ENCODE results near the gene CTTN. TPM values are rescaled to one million over a fixed set of nuclear protein-coding genes. Genes with fewer than 3 reads are reported as not detected.

CTTN gene
- total and polyA plus RNA-seq, 2 of the 8 experiments (the other 6 are each of a cell fraction or from before 2014, with no cell fraction given): 84.6 to 216 TPM

DNA sequence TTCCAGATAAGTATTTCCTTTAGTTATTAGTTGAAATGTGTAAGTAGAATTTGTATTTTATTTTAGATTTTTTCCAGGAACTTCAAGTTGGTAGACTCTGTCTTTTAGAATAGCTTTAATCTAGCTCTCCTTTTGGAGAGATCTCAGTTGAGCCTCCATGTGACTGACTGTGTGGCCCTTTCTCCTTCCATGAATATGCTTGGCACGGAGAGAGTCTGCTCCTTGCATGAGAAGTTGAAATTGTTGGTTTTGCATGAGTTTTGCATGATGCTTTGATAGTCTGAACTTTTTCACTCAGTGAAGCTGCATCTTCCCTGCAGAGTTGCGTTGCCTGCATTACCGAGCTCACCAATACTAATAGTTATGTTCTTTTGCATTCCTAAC lies 32.8 kb upstream of the CTTN start:
- no peak overlapping the region for H2AK5ac ChIP-seq (ENCODE audit: low read depth, low read length)
- H4K20me1 ChIP-seq (replicated peaks in 1 of 2; ENCODE audit: control insufficient read depth in 1 of 2, insufficient read depth in 2 of 2, low read length in 2 of 2): peaks cover 4 to 6% of the 10 kb centered on the region in 2 experiments
- H3K79me1 ChIP-seq (ENCODE audit: low read depth, low read length): no peaks in the 10 kb centered on the region
- H3K79me2 ChIP-seq (ENCODE audit: control insufficient read depth in 1 of 2, insufficient read depth in 2 of 2, low read length in 2 of 2): 0 out of 4 replicates have a peak, but pooled peaks cover 0 to 1% of the 10 kb centered on the region in 2 experiments
- DNase-seq (ENCODE audit: low read depth in 1 of 2, low spot score in 2 of 2) (peak in 1 of 2 experiments; percentile 16), FAIRE-seq (no peak)
- ChIA-PET CTCF (ENCODE audit: partially characterized antibody) (no interaction called here), POLR2A (ENCODE audit: partially characterized antibody) (no interaction called here)
- no peaks in the 10 kb centered on the region for H3K4me1 ChIP-seq (replicated peaks in 1 of 4; ENCODE audit: control insufficient read depth in 3 of 4, insufficient read depth in 4 of 4, low read length in 3 of 4)
- no peak overlapping the region for H3K23ac ChIP-seq (ENCODE audit: insufficient read length)
- no peak overlapping the region for H2BK12ac ChIP-seq (ENCODE audit: low read depth, low read length)
- H3K56ac ChIP-seq (replicated peaks; ENCODE audit: insufficient read length, low read depth, low read length): no peak overlapping the region
- H3K27ac ChIP-seq (ENCODE audit: low read depth, low read length): no peak overlapping the region
- H3K14ac ChIP-seq (ENCODE audit: insufficient read length): no peak overlapping the region
- H3K23me2 ChIP-seq (ENCODE audit: low read depth, low read length): no peaks in the 10 kb centered on the region
- no peak overlapping the region for H2BK120ac ChIP-seq (replicated peaks; ENCODE audit: low read depth, low read length)
- TF ChIP-seq GABPA (IDR thresholded peaks at IDR 0.05; ENCODE audit: borderline replicate concordance, insufficient read depth, low read length): no peak
- TF ChIP-seq CBX5 (IDR thresholded peaks at IDR 0.05; ENCODE audit: low read depth, low read length): no peak
- no peak for TF ChIP-seq RAD21 (IDR thresholded peaks at IDR 0.05 in 1 of 2, conservative IDR thresholded peaks at IDR 0.05 in 1 of 2; ENCODE audit: low read depth in 2 of 2, low read length in 2 of 2)
- no peak for TF ChIP-seq BRCA1 (IDR thresholded peaks at IDR 0.05; ENCODE audit: low read depth, low read length)
- TF ChIP-seq CTBP2 (IDR thresholded peaks at IDR 0.05; ENCODE audit: borderline replicate concordance, insufficient read depth, insufficient read length, low read length): no peak
- TF ChIP-seq CBX8 (IDR thresholded peaks at IDR 0.05; ENCODE audit: borderline replicate concordance, low read depth, low read length): no peak
- TF ChIP-seq SIRT6 (IDR thresholded peaks at IDR 0.05; ENCODE audit: low read length): no peak
- no peak for TF ChIP-seq POLR2A (IDR thresholded peaks at IDR 0.05; ENCODE audit: control extremely low read depth in 1 of 2, low read depth in 2 of 2, low read length in 2 of 2)
- TF ChIP-seq EZH2 (IDR thresholded peaks at IDR 0.05; ENCODE audit: low read depth, low read length, severe bottlenecking): no peak
- TF ChIP-seq SP2 (IDR thresholded peaks at IDR 0.05; ENCODE audit: low read length): no peak
- no peak for TF ChIP-seq KDM1A (IDR thresholded peaks at IDR 0.05; ENCODE audit: borderline replicate concordance, low read length)
- no peak for TF ChIP-seq CEBPB (IDR thresholded peaks at IDR 0.05; ENCODE audit: low read depth, low read length)
- no peak for TF ChIP-seq EP300 (IDR thresholded peaks at IDR 0.05; ENCODE audit: borderline replicate concordance in 1 of 2, low read depth in 2 of 2, low read length in 2 of 2)
- TF ChIP-seq SUZ12 (IDR thresholded peaks at IDR 0.05; ENCODE audit: low read length): no peak
- H3K18ac ChIP-seq (ENCODE audit: extremely low read depth, low read length): no peak overlapping the region
- H4K5ac ChIP-seq (ENCODE audit: insufficient read length, low read depth, low read length): no peak overlapping the region
- 100% methylated on average over 3 of the region's 3 CpGs; no CpG with 5 or more reads in 1 of the 2 experiments for WGBS, 2 experiments (ENCODE audit: extremely low coverage in 1 of 2, insufficient coverage in 1 of 2, insufficient read length in 1 of 2, insufficient replicate concordance in 2 of 2, low coverage in 1 of 2, low lambda C conversion rate in 2 of 2, missing lambda C conversion rate in 1 of 2)
- H2AFZ ChIP-seq (ENCODE audit: low read length): no peak overlapping the region
- no peak overlapping the region for H4K8ac ChIP-seq (ENCODE audit: extremely low read depth, insufficient read depth, low read length)
- H3K27me3 ChIP-seq (replicated peaks in 1 of 4; ENCODE audit: control insufficient read depth in 3 of 4, extremely low read depth in 1 of 4, insufficient read depth in 3 of 4, low read length in 3 of 4): no peaks in the 10 kb centered on the region
- no peak overlapping the region for H3K4ac ChIP-seq (replicated peaks; ENCODE audit: insufficient read length, low read depth, low read length)
- H3K9ac ChIP-seq (replicated peaks in 1 of 4; ENCODE audit: extremely low read depth in 1 of 4, low read depth in 3 of 4, low read length in 3 of 4): no peak overlapping the region
- no peaks in the 10 kb centered on the region for H3K9me3 ChIP-seq (ENCODE audit: insufficient read depth in 2 of 2, low read depth in 1 of 2, low read length in 1 of 2)
- no peak overlapping the region; the same call in 1 of the 2 replicates for H2BK5ac ChIP-seq (ENCODE audit: low read depth, low read length)
- H3K4me3 ChIP-seq (ENCODE audit: extremely low read depth in 1 of 4, insufficient read depth in 2 of 4, low read depth in 3 of 4, low read length in 4 of 4): no peak overlapping the region
- H2BK15ac ChIP-seq (ENCODE audit: low read length): no peak overlapping the region
- no peak overlapping the region for H3K4me2 ChIP-seq (ENCODE audit: insufficient read depth in 1 of 2, low read depth in 2 of 2, low read length in 2 of 2)
- H2BK20ac ChIP-seq (ENCODE audit: low read length): no peak overlapping the region
- no peak overlapping the region for H4K91ac ChIP-seq (replicated peaks; ENCODE audit: insufficient read length, low read length)
- peaks cover 13 to 62% (median 30%) of the 10 kb centered on the region in 4 experiments; a peak in 7 of 8 replicates for H3K36me3 ChIP-seq (ENCODE audit: control insufficient read depth in 2 of 4, insufficient read depth in 4 of 4, low read length in 3 of 4)

All from H1 (cell line).